Gastrocnemius medialis (tissue), 4 donors: ENCODE data around the gene KIR2DL1. TPM values are rescaled to one million over a fixed set of nuclear protein-coding genes. Genes with fewer than 3 reads are reported as not detected.
"Not testable (repeated sequence)": the region's sequence is repeated elsewhere in the genome, so short reads cannot be mapped to it uniquely, and the experiment has no call there.

ENCODE experiments used
- ATAC-seq, 2 donors: fragments of 150-250 bp; one replicate each; pipeline ENCODE4 v1.9.1; 2016
- DNase-seq, 2 donors: peaks; one replicate each; pipeline ENCODE4 v3.0.0-alpha.2; 2019
- H3K27ac ChIP-seq, 4 donors: fragments of 200-600 bp; sonication (generic); 1 replicate in 1 of 4; 2 replicates in 3 of 4; pipeline ENCODE4 v1.5.1; 2016 to 2018; ENCODE audit warnings: mild to moderate bottlenecking in 2 of 4, moderate library complexity in 1 of 4
- H3K27me3 ChIP-seq, 3 donors: fragments of 200-600 bp; sonication (generic) in 2 of 3; 1 replicate in 1 of 3; 2 replicates in 2 of 3; pipeline versions ENCODE4 v1.5.1 to v1.6.0; 2016 to 2019; ENCODE audit warnings: mild to moderate bottlenecking in 1 of 3, moderate library complexity in 1 of 3
- H3K36me3 ChIP-seq, 2 donors: fragments of 200-600 bp; sonication (generic) in 1 of 2; one replicate each; pipeline ENCODE4 v1.5.1; 2017 to 2018
- H3K4me1 ChIP-seq, 2 donors: fragments of 200-600 bp; sonication (generic) in 1 of 2; one replicate each; pipeline ENCODE4 v1.5.1; 2016 to 2017; ENCODE audit warnings: mild to moderate bottlenecking in 2 of 2
- H3K4me3 ChIP-seq, 4 donors: fragments of 200-600 bp; sonication (generic) in 3 of 4; 1 replicate in 1 of 4; 2 replicates in 3 of 4; pipeline ENCODE4 v1.5.1; 2016 to 2019; ENCODE audit warnings: mild to moderate bottlenecking in 2 of 4
- H3K9me3 ChIP-seq, 3 donors: fragments of 200-600 bp; sonication (generic) in 2 of 3; 1 replicate in 1 of 3; 2 replicates in 2 of 3; pipeline ENCODE4 v1.5.1; 2016 to 2019
- CTCF ChIP-seq, 5 experiments: fragments of 450-650 bp in 3 of 5; fragments of 200-600 bp in 2 of 5; sonication (generic) in 2 of 5; IDR thresholded peaks in 4 of 5; conservative IDR thresholded peaks in 1 of 5; 1 replicate in 4 of 5; 2 replicates in 1 of 5; pipeline ENCODE4 v1.5.1; 2016 to 2019; ENCODE audit warnings: antibody characterized with exemption in 5 of 5, mild to moderate bottlenecking in 3 of 5, moderate library complexity in 3 of 5
- POLR2A ChIP-seq, 2 donors: fragments of 450-650 bp; IDR thresholded peaks; one replicate each; pipeline ENCODE4 v1.6.1; 2017; ENCODE audit warnings: antibody characterized with exemption in 2 of 2, mild to moderate bottlenecking in 2 of 2, moderate library complexity in 2 of 2
- in situ Hi-C, 4 donors: fragments of 200-750 bp; cut with MboI; loops; one replicate each; pipeline versions ENCODE4 v1.15.0 to v1.8.0; 2017; ENCODE audit warnings: low sequenced_read_pairs in 4 of 4
- intact Hi-C: fragments of 100-400 bp; cut with DNase I; formaldehyde crosslinking; loops from one replicate; pipeline ENCODE4 v1.15.1; 2023; ENCODE audit warnings: low total_unique reads
- total RNA-seq, 4 donors: library from RNA; depleted of rRNA; stranded (reverse); fragments of >200 nt; gene quantifications; one replicate each; pipeline versions ENCODE4 v1.1.0 to v1.2.3, GENCODE V29; 2016

KIR2DL1 gene
- total RNA-seq, 4 donors from 2014 or later: not detected

GRCh38 chr19:54728167-54728566 lies 41.4 kb upstream of the KIR2DL1 start:
- ATAC-seq (no peak), DNase-seq (no peak)
- Histone ChIP-seq H3K9me3 (no peaks in the 10 kb centered on the region), H3K4me3 (no peak overlapping the region), H3K36me3 (no peaks in the 10 kb centered on the region), H3K27ac (no peak overlapping the region), H3K4me1 (no peaks in the 10 kb centered on the region), H3K27me3 (no peaks in the 10 kb centered on the region)
- TF ChIP-seq CTCF (IDR thresholded peaks at IDR 0.05 in 4 of 5, conservative IDR thresholded peaks at IDR 0.05 in 1 of 5) (no peak), POLR2A (IDR thresholded peaks at IDR 0.05) (no peak)
- in situ Hi-C loops (no loop called here), intact Hi-C loops (no loop called here)

GRCh38 chr19:54729416-54730188 lies 40.0 kb upstream of the KIR2DL1 start:
- no peaks in the 10 kb centered on the region for H3K27me3 ChIP-seq
- TF ChIP-seq POLR2A (IDR thresholded peaks at IDR 0.05): no peak
- TF ChIP-seq CTCF (IDR thresholded peaks at IDR 0.05 in 4 of 5, conservative IDR thresholded peaks at IDR 0.05 in 1 of 5): no peak
- no peaks in the 10 kb centered on the region for H3K36me3 ChIP-seq
- no peaks in the 10 kb centered on the region for H3K9me3 ChIP-seq
- DNase-seq (no peak), ATAC-seq (no peak)
- in situ Hi-C loops: no loop called here
- intact Hi-C loops: no loop called here
- no peaks in the 10 kb centered on the region for H3K4me1 ChIP-seq
- no peak overlapping the region for H3K4me3 ChIP-seq
- H3K27ac ChIP-seq: no peak overlapping the region

DNA sequence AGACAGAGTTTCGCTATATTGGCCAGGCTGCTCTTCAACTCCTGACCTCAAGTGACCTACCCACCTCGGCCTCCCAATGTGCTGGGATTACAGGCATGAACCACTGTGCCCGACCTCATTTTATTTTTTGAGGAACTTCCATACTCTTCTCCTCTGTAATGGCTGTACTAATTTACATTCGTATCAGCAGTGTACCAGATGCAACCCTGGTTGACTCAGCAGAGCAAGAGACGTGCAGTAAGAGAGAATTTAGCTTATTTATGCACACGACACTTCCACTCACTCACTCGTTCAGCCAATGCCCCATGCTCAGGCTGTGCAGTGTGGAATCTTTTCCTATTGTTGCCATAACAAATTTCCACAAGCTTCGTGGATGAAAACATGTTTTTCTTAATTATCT lies 38.4 kb upstream of the KIR2DL1 start:
- H3K4me3 ChIP-seq: no peak overlapping the region
- intact Hi-C loops (no loop called here), in situ Hi-C loops (no loop called here)
- TF ChIP-seq POLR2A (IDR thresholded peaks at IDR 0.05) (no peak), CTCF (IDR thresholded peaks at IDR 0.05 in 4 of 5, conservative IDR thresholded peaks at IDR 0.05 in 1 of 5) (no peak)
- H3K36me3 ChIP-seq: no peaks in the 10 kb centered on the region
- DNase-seq (no peak), ATAC-seq (no peak)
- no peaks in the 10 kb centered on the region for H3K4me1 ChIP-seq
- H3K9me3 ChIP-seq: no peaks in the 10 kb centered on the region
- H3K27ac ChIP-seq: no peak overlapping the region
- no peaks in the 10 kb centered on the region for H3K27me3 ChIP-seq

DNA sequence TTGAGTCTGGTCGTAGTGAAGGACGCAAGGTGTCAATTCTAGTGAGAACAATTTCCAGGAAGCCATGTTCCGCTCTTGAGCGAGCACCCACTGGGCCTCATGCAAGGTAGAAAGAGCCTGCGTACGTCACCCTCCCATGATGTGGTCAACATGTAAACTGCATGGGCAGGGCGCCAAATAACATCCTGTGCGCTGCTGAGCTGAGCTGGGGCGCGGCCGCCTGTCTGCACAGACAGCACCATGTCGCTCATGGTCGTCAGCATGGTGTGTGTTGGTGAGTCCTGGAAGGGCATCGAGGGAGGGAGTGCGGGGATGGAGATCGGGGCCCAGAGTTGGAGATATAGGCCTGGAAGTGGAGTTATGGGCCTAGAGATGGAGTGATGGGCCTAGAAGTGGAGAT lies 31.3 kb upstream of the KIR2DL1 start, which contains the start of gene KIR2DL3:
TSS of gene KIR2DL3 (plus strand) at position 208 of the 400 bp plus-strand sequence. CDS start at position 241, 33 bp downstream.
- H3K4me3 ChIP-seq, ATAC-seq, DNase-seq, H3K4me1 ChIP-seq, intact Hi-C loops, H3K9me3 ChIP-seq, H3K27ac ChIP-seq, H3K27me3 ChIP-seq, H3K36me3 ChIP-seq, in situ Hi-C loops: not testable (repeated sequence)

- in situ Hi-C loops (no loop called here), intact Hi-C loops (no loop called here)
- Histone ChIP-seq H3K4me1 (no peaks in the 10 kb centered on the region), H3K27me3 (no peaks in the 10 kb centered on the region), H3K4me3 (no peak overlapping the region), H3K27ac (no peak overlapping the region), H3K9me3 (no peaks in the 10 kb centered on the region), H3K36me3 (no peaks in the 10 kb centered on the region)
- ATAC-seq (no peak), DNase-seq (no peak)
- TF ChIP-seq POLR2A (IDR thresholded peaks at IDR 0.05) (no peak), CTCF (IDR thresholded peaks at IDR 0.05 in 4 of 5, conservative IDR thresholded peaks at IDR 0.05 in 1 of 5) (no peak)
These were observed 30.9 kb upstream of the KIR2DL1 start for GRCh38 chr19:54738715-54739114.
